ENCODE measurements around the gene SMIM36. TPM values are rescaled to one million over a fixed set of nuclear protein-coding genes. Genes with fewer than 3 reads are reported as not detected.

The SMIM36 gene
- not detected for polyA plus RNA-seq (2013, experiment 1 of 2)
- polyA plus RNA-seq (2013, experiment 2 of 2), result not detected

GRCh38 chr17:55510986-55511721, at the start of gene SMIM36:
TSS of gene SMIM36 (minus strand) at chr17:55511452.
- no CpG with 5 or more reads among the region's 18 CpGs for WGBS (ENCODE audit: extremely low coverage, insufficient coverage, low lambda C conversion rate)

GRCh38 chr17:55555772-55556171, 44.5 kb upstream of the SMIM36 start:
- no peak overlapping the region for H3K4me3 ChIP-seq (ENCODE audit: low read length)
- H2AK5ac ChIP-seq (ENCODE audit: low read length), result no peak overlapping the region
- H2BK15ac ChIP-seq (replicated peaks; ENCODE audit: low read depth), result no peak overlapping the region
- no peak overlapping the region for H4K8ac ChIP-seq (ENCODE audit: low read depth, low read length)
- H3K9ac ChIP-seq (ENCODE audit: low read length), result no peak overlapping the region
- no peak for DNase-seq
- no peak overlapping the region for H2BK120ac ChIP-seq (ENCODE audit: low read depth, low read length)
- no peaks in the 10 kb centered on the region for H3K79me1 ChIP-seq (ENCODE audit: low read length)
- H4K5ac ChIP-seq (ENCODE audit: low read length), result no peak overlapping the region
- no peak overlapping the region for H3K4ac ChIP-seq (ENCODE audit: low read depth, low read length)
- no peak overlapping the region for H3K23ac ChIP-seq (ENCODE audit: low read length)
- H3K36me3 ChIP-seq (ENCODE audit: control insufficient read depth, insufficient read depth, low read length), result no peaks in the 10 kb centered on the region
- H3K27ac ChIP-seq (ENCODE audit: low read depth, low read length), result no peak overlapping the region
- no peak overlapping the region for H3K4me2 ChIP-seq (ENCODE audit: low read length)
- H3K18ac ChIP-seq (ENCODE audit: low read length), result no peak overlapping the region
- no CpG with 5 or more reads among the region's 8 CpGs for WGBS (ENCODE audit: extremely low coverage, insufficient coverage, low lambda C conversion rate)
- H2BK5ac ChIP-seq (ENCODE audit: low read length), result no peak overlapping the region
- no peaks in the 10 kb centered on the region for H3K27me3 ChIP-seq (ENCODE audit: insufficient read depth, low read length, poor library complexity)
- H3K4me1 ChIP-seq (ENCODE audit: control insufficient read depth, low read depth, low read length), result no peaks in the 10 kb centered on the region
- H3K79me2 ChIP-seq (ENCODE audit: control insufficient read depth, insufficient read depth, low read length), result no peaks in the 10 kb centered on the region
- no peak overlapping the region for H3K56ac ChIP-seq (ENCODE audit: low read length)

More at GRCh38 chr17:55510986-55511721, at the start of gene SMIM36:
- no peaks in the 10 kb centered on the region for H3K79me2 ChIP-seq (ENCODE audit: control insufficient read depth, insufficient read depth, low read length)
- H3K27me3 ChIP-seq (ENCODE audit: insufficient read depth, low read length, poor library complexity), result no peaks in the 10 kb centered on the region
- H3K56ac ChIP-seq (ENCODE audit: low read length), result no peak within 1 kb of the TSS
- H3K9ac ChIP-seq (ENCODE audit: low read length), result no peak within 1 kb of the TSS
- H3K18ac ChIP-seq (ENCODE audit: low read length), result no peak within 1 kb of the TSS
- H2AK5ac ChIP-seq (ENCODE audit: low read length), result no peak within 1 kb of the TSS
- no peak within 1 kb of the TSS for H2BK120ac ChIP-seq (ENCODE audit: low read depth, low read length)
- no peak within 1 kb of the TSS for H3K4me3 ChIP-seq (ENCODE audit: low read length)
- no peak within 1 kb of the TSS for H3K23ac ChIP-seq (ENCODE audit: low read length)
- no peak for DNase-seq
- no peak within 1 kb of the TSS for H2BK5ac ChIP-seq (ENCODE audit: low read length)
- no peak within 1 kb of the TSS for H3K4me2 ChIP-seq (ENCODE audit: low read length)
- no peak within 1 kb of the TSS for H3K4ac ChIP-seq (ENCODE audit: low read depth, low read length)
- H3K79me1 ChIP-seq (ENCODE audit: low read length), result no peaks in the 10 kb centered on the region
- no peak within 1 kb of the TSS for H4K5ac ChIP-seq (ENCODE audit: low read length)
- no peaks in the 10 kb centered on the region for H3K4me1 ChIP-seq (ENCODE audit: control insufficient read depth, low read depth, low read length)
- H3K27ac ChIP-seq (ENCODE audit: low read depth, low read length), result no peak within 1 kb of the TSS
- no peaks in the 10 kb centered on the region for H3K36me3 ChIP-seq (ENCODE audit: control insufficient read depth, insufficient read depth, low read length)
- no peak within 1 kb of the TSS for H4K8ac ChIP-seq (ENCODE audit: low read depth, low read length)
- no peak within 1 kb of the TSS for H2BK15ac ChIP-seq (replicated peaks; ENCODE audit: low read depth)

GRCh38 chr17:55549140-55549539, 37.9 kb upstream of the SMIM36 start:
- Histone ChIP-seq H3K79me1 (ENCODE audit: low read length) (no peaks in the 10 kb centered on the region), H2BK120ac (ENCODE audit: low read depth, low read length) (no peak overlapping the region), H2BK5ac (ENCODE audit: low read length) (no peak overlapping the region), H3K56ac (ENCODE audit: low read length) (no peak overlapping the region), H3K36me3 (ENCODE audit: control insufficient read depth, insufficient read depth, low read length) (no peaks in the 10 kb centered on the region), H3K4me1 (ENCODE audit: control insufficient read depth, low read depth, low read length) (no peaks in the 10 kb centered on the region), H4K5ac (ENCODE audit: low read length) (no peak overlapping the region), H3K79me2 (ENCODE audit: control insufficient read depth, insufficient read depth, low read length) (no peaks in the 10 kb centered on the region), H3K23ac (ENCODE audit: low read length) (no peak overlapping the region), H3K9ac (ENCODE audit: low read length) (no peak overlapping the region), H3K27ac (ENCODE audit: low read depth, low read length) (no peak overlapping the region), H2BK15ac (replicated peaks; ENCODE audit: low read depth) (no peak overlapping the region), H3K4me3 (ENCODE audit: low read length) (no peak overlapping the region), H2AK5ac (ENCODE audit: low read length) (no peak overlapping the region), H3K4ac (ENCODE audit: low read depth, low read length) (no peak overlapping the region), H4K8ac (ENCODE audit: low read depth, low read length) (no peak overlapping the region), H3K18ac (ENCODE audit: low read length) (no peak overlapping the region), H3K27me3 (ENCODE audit: insufficient read depth, low read length, poor library complexity) (no peaks in the 10 kb centered on the region), H3K4me2 (ENCODE audit: low read length) (no peak overlapping the region)
- peak; percentile 72 for DNase-seq
- WGBS (ENCODE audit: extremely low coverage, insufficient coverage, low lambda C conversion rate), result no CpG with 5 or more reads among the region's 2 CpGs

- Histone ChIP-seq H3K9ac (ENCODE audit: low read length) (no peak overlapping the region), H3K4me1 (ENCODE audit: control insufficient read depth, low read depth, low read length) (no peaks in the 10 kb centered on the region), H3K79me2 (ENCODE audit: control insufficient read depth, insufficient read depth, low read length) (no peaks in the 10 kb centered on the region), H3K4me3 (ENCODE audit: low read length) (no peak overlapping the region), H3K27ac (ENCODE audit: low read depth, low read length) (no peak overlapping the region), H3K18ac (ENCODE audit: low read length) (no peak overlapping the region), H4K5ac (ENCODE audit: low read length) (no peak overlapping the region), H3K23ac (ENCODE audit: low read length) (no peak overlapping the region), H3K56ac (ENCODE audit: low read length) (no peak overlapping the region), H3K79me1 (ENCODE audit: low read length) (no peaks in the 10 kb centered on the region), H2BK120ac (ENCODE audit: low read depth, low read length) (no peak overlapping the region), H2BK5ac (ENCODE audit: low read length) (no peak overlapping the region), H3K4me2 (ENCODE audit: low read length) (no peak overlapping the region), H2BK15ac (replicated peaks; ENCODE audit: low read depth) (no peak overlapping the region), H4K8ac (ENCODE audit: low read depth, low read length) (no peak overlapping the region), H3K4ac (ENCODE audit: low read depth, low read length) (no peak overlapping the region), H3K27me3 (ENCODE audit: insufficient read depth, low read length, poor library complexity) (no peaks in the 10 kb centered on the region), H2AK5ac (ENCODE audit: low read length) (no peak overlapping the region), H3K36me3 (ENCODE audit: control insufficient read depth, insufficient read depth, low read length) (no peaks in the 10 kb centered on the region)
- DNase-seq, result no peak
- WGBS (ENCODE audit: extremely low coverage, insufficient coverage, low lambda C conversion rate), result no CpG with 5 or more reads among the region's 1 CpG
These were observed 35.9 kb upstream of the SMIM36 start for GRCh38 chr17:55546991-55547664.

- no peaks in the 10 kb centered on the region for H3K79me1 ChIP-seq (ENCODE audit: low read length)
- WGBS (ENCODE audit: extremely low coverage, insufficient coverage, low lambda C conversion rate), result no CpG with 5 or more reads among the region's 2 CpGs
- no peaks in the 10 kb centered on the region for H3K36me3 ChIP-seq (ENCODE audit: control insufficient read depth, insufficient read depth, low read length)
- H3K79me2 ChIP-seq (ENCODE audit: control insufficient read depth, insufficient read depth, low read length), result no peaks in the 10 kb centered on the region
- no peak overlapping the region for H4K8ac ChIP-seq (ENCODE audit: low read depth, low read length)
- H3K4me1 ChIP-seq (ENCODE audit: control insufficient read depth, low read depth, low read length), result no peaks in the 10 kb centered on the region
- no peak overlapping the region for H3K27ac ChIP-seq (ENCODE audit: low read depth, low read length)
- no peak overlapping the region for H3K4me2 ChIP-seq (ENCODE audit: low read length)
- no peak overlapping the region for H2AK5ac ChIP-seq (ENCODE audit: low read length)
- H4K5ac ChIP-seq (ENCODE audit: low read length), result no peak overlapping the region
- H3K56ac ChIP-seq (ENCODE audit: low read length), result no peak overlapping the region
- DNase-seq, result no peak
- no peak overlapping the region for H3K4ac ChIP-seq (ENCODE audit: low read depth, low read length)
- H3K4me3 ChIP-seq (ENCODE audit: low read length), result no peak overlapping the region
- no peak overlapping the region for H3K23ac ChIP-seq (ENCODE audit: low read length)
- no peak overlapping the region for H3K9ac ChIP-seq (ENCODE audit: low read length)
- no peaks in the 10 kb centered on the region for H3K27me3 ChIP-seq (ENCODE audit: insufficient read depth, low read length, poor library complexity)
- no peak overlapping the region for H2BK5ac ChIP-seq (ENCODE audit: low read length)
- H2BK120ac ChIP-seq (ENCODE audit: low read depth, low read length), result no peak overlapping the region
- H3K18ac ChIP-seq (ENCODE audit: low read length), result no peak overlapping the region
- H2BK15ac ChIP-seq (replicated peaks; ENCODE audit: low read depth), result no peak overlapping the region
These were observed 35.2 kb upstream of the SMIM36 start for GRCh38 chr17:55546481-55546880.

All from mesendoderm (in vitro differentiated cells).